Stomach (tissue), 9 donors: ENCODE results near the gene SNORC. TPM values are rescaled to one million over a fixed set of nuclear protein-coding genes. Genes with fewer than 3 reads are reported as not detected.

Experiments used
- DNase-seq, 2 donors: peaks; one replicate each; pipeline versions ENCODE4 v3.0.0 to v3.0.0-alpha.2; 2013 to 2019
- H3K27ac ChIP-seq, 5 donors: fragments of 200-600 bp in 4 of 5; sonication (generic) in 4 of 5; one replicate each; pipeline ENCODE4 v1.5.1; 2013 to 2019; ENCODE audit warnings: mild to moderate bottlenecking in 1 of 5, moderate library complexity in 1 of 5
- H3K27me3 ChIP-seq, 3 donors: fragments of 200-600 bp; sonication (generic); one replicate each; pipeline ENCODE4 v1.5.1; 2017 to 2019; ENCODE audit warnings: mixed run types in 1 of 3
- H3K36me3 ChIP-seq, 4 donors: fragments of 200-600 bp; sonication (generic); 1 replicate in 3 of 4; 2 replicates in 1 of 4; pipeline ENCODE4 v1.5.1; 2016 to 2019
- H3K4me1 ChIP-seq, 4 donors: fragments of 200-600 bp; sonication (generic); one replicate each; pipeline ENCODE4 v1.5.1; 2016 to 2019
- H3K4me3 ChIP-seq, 4 donors: fragments of 200-600 bp; sonication (generic) in 3 of 4; one replicate each; pipeline ENCODE4 v1.5.1; 2016 to 2019; ENCODE audit warnings: mild to moderate bottlenecking in 1 of 4
- H3K9me3 ChIP-seq, 4 donors: fragments of 200-600 bp; sonication (generic); one replicate each; pipeline ENCODE4 v1.5.1; 2016 to 2019
- EP300 ChIP-seq: sonication (generic); formaldehyde crosslinking; IDR thresholded peaks from one replicate; pipeline ENCODE4 v1.6.1; 2017; ENCODE audit warnings: antibody characterized with exemption
- POLR2A ChIP-seq, 4 donors: fragments of 450-650 bp; IDR thresholded peaks; one replicate each; pipeline ENCODE4 v1.6.1; 2016; ENCODE audit warnings: antibody characterized with exemption in 4 of 4, control low read depth in 2 of 4, mild to moderate bottlenecking in 1 of 4, moderate library complexity in 1 of 4
- POLR2AphosphoS5 ChIP-seq, 3 donors: sonication (generic); formaldehyde crosslinking; IDR thresholded peaks; one replicate each; pipeline ENCODE4 v1.6.1; 2016; ENCODE audit warnings: antibody characterized with exemption in 3 of 3
- WGBS, 5 donors: extraction: QIAGEN DNeasy Blood & Tissue Kit in 3 of 5; methylation state at CpG; one replicate each; pipeline versions ENCODE4 v1.1.5 to v1.1.7; 2013 to 2018; 5-methylcytosine and 5-hydroxymethylcytosine counted together
- intact Hi-C: fragments of 100-400 bp; cut with DNase I; formaldehyde crosslinking; loops from one replicate; pipeline ENCODE4 v1.15.1; 2023; ENCODE audit warnings: low total_unique reads
- polyA plus RNA-seq, 3 donors: library from polyadenylated mRNA; stranded (reverse); fragments of 200-250 nt; gene quantifications; one replicate each; pipeline ENCODE4 v1.2.3, GENCODE V29; 2013
- total RNA-seq, 5 donors: library from RNA; depleted of rRNA; stranded (reverse); fragments of >200 nt; gene quantifications; one replicate each; pipeline versions ENCODE4 v1.1.0 to v1.2.3, GENCODE V29; 2014 to 2016
- TF ChIP-seq, protein P1 (sequence below), 7 experiments: fragments of 450-650 bp in 4 of 7; fragments of 200-600 bp in 3 of 7; sonication (generic) in 3 of 7; IDR thresholded peaks; one replicate each; pipeline ENCODE4 v1.5.1; 2016 to 2019; ENCODE audit warnings: antibody characterized with exemption in 7 of 7, control low read depth in 2 of 7, mild to moderate bottlenecking in 1 of 7
- donor health status: healthy with polysubstance abuse.
- donor health status: Bipolar disorder and iron deficiency.
- donor health status: healthy.

Gene SNORC
- total and polyA plus RNA-seq, 8 donors, result 0.55 to 23.8 (median 6.3) TPM; not detected in 1

GRCh38 chr2:232897598-232898408 lies 27.7 kb downstream of the SNORC start:
- no peaks in the 10 kb centered on the region for H3K4me1 ChIP-seq
- 87 to 92% (median 91%) methylated on average over 15 to 24 of the region's 24 CpGs for WGBS, 5 donors
- no peak overlapping the region for H3K27ac ChIP-seq
- peaks cover 0 to under 1% (median 0%) of the 10 kb centered on the region in 4 donors for H3K36me3 ChIP-seq
- TF ChIP-seq EP300 (no peak), POLR2A (IDR thresholded peaks at IDR 0.05) (no peak)
- TF ChIP-seq, protein P1, sequence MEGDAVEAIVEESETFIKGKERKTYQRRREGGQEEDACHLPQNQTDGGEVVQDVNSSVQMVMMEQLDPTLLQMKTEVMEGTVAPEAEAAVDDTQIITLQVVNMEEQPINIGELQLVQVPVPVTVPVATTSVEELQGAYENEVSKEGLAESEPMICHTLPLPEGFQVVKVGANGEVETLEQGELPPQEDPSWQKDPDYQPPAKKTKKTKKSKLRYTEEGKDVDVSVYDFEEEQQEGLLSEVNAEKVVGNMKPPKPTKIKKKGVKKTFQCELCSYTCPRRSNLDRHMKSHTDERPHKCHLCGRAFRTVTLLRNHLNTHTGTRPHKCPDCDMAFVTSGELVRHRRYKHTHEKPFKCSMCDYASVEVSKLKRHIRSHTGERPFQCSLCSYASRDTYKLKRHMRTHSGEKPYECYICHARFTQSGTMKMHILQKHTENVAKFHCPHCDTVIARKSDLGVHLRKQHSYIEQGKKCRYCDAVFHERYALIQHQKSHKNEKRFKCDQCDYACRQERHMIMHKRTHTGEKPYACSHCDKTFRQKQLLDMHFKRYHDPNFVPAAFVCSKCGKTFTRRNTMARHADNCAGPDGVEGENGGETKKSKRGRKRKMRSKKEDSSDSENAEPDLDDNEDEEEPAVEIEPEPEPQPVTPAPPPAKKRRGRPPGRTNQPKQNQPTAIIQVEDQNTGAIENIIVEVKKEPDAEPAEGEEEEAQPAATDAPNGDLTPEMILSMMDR (IDR thresholded peaks at IDR 0.05), result no peak
- no peak overlapping the region for H3K4me3 ChIP-seq
- no peaks in the 10 kb centered on the region for H3K9me3 ChIP-seq
- DNase-seq, result peak in 1 of 2 donors; percentile 22
- intact Hi-C loops, result no loop called here
- H3K27me3 ChIP-seq, result peaks cover 0 to 28% (median 0%) of the 10 kb centered on the region in 3 donors

DNA sequence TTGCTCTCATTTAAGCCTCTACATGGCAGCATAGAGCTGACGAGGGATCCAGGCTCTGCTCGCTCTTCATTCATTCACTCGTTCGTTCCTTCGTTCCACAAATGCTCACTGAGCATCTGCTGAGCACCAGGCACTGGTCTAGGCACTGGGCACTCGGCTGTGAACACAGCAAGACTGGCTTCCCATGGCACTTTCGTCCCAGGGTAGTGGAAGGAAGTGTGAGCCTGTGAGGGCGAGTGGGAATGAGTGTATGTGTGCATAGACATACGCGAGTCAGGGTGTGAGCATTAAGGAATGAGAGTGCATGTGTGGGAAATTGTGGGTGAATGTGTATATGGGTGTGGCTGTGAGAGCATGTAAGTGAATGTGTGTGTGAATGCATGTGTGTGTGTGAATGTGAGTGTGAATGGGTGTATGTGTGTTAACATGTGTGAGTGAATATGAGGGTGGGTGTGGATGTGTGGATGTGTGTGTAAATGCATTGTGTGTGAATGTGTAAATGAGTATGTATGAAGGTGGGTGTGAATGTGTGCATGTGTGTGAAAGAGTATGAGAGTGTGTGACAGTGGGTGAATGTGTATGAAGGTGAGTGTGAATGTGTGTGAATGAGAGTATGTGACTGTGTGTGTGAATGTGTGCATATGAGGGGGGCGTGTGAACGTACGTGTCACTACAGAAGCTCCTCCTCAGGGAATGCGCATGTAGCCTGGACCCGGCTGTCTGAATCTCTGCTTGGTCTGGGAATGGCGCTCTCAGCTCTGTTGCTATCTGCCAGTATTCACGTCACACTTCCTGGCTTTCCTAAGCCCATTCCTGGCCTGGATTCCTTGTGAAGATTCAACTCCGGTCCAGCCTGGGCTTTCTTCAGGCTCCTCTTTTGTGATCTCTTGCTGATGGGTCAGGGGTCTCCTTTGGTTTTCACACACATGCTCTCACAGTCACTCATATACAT lies 28.8 kb downstream of the SNORC start:
- Histone ChIP-seq H3K4me1 (no peaks in the 10 kb centered on the region), H3K36me3 (no peaks in the 10 kb centered on the region), H3K4me3 (no peak overlapping the region), H3K27me3 (peaks cover 0 to 19% (median 0%) of the 10 kb centered on the region in 3 donors), H3K27ac (no peak overlapping the region), H3K9me3 (no peaks in the 10 kb centered on the region)
- WGBS, 5 donors, result 63 to 77% (median 73%) methylated on average over 18 of the region's 18 CpGs
- intact Hi-C loops, result no loop called here
- peak; percentile 14 to 74 for DNase-seq
- TF ChIP-seq EP300 (no peak), POLR2AphosphoS5 (IDR thresholded peaks at IDR 0.05) (no peak), POLR2A (IDR thresholded peaks at IDR 0.05) (peak in 1 of 4 donors; percentile 15)

DNA sequence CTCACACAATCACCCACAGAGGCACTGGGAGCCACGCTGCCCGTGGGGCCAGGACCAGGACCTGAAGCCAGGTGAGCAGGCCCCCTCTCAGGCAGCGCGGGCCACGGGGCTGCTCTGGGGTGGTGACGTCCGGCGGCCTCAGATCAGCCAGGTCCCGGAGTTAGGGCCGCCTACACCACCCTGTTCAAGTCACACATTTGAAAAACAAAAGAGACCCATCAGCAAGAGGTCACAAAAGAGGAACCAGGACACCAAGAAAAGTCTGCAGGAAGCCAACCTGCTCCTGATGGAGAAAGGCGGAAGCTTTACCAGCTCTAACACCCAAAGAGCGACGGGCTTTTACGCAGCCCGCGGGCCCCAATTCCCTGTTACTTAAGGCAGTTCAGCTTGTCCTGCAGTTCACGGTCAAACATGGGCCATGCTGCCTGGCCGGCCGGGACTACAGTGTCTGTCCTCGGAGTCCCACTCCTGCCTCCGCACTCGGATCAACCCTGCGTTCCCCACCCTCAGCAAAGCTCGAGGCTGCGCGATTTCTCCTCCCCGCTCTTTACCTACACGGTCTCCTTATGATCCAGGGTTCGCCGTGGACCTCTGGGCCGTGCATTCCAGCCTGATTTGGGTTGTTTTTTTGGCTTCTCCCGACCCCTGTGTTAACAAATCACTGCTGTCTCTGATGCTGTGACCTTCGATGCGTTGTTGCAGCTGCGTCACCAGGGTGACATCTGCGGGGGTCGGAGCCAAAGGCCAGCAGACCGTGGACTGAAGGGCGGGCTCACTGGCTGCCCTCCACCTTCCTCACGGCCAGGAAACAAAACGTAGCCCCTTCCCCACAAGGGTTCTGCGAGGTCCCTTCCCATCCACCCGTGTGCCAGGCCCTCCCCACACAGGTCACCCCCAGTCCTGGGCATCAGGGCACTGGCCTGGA lies 31.0 kb downstream of the SNORC start:
- 70 to 84% (median 79%) methylated on average over 35 to 43 of the region's 43 CpGs for WGBS, 5 donors

More for the DNA sequence above, 31.0 kb downstream of the SNORC start:
- H3K27ac ChIP-seq, result no peak overlapping the region
- intact Hi-C loops, result no loop called here
- TF ChIP-seq, protein P1 (IDR thresholded peaks at IDR 0.05), result no peak
- TF ChIP-seq EP300 (no peak), POLR2AphosphoS5 (IDR thresholded peaks at IDR 0.05) (no peak), POLR2A (IDR thresholded peaks at IDR 0.05) (no peak)
- DNase-seq, result peak in 1 of 2 donors; percentile 20
- no peaks in the 10 kb centered on the region for H3K36me3 ChIP-seq
- H3K4me1 ChIP-seq, result no peaks in the 10 kb centered on the region
- peaks cover 0 to 14% (median 0%) of the 10 kb centered on the region in 3 donors for H3K27me3 ChIP-seq
- H3K9me3 ChIP-seq, result no peaks in the 10 kb centered on the region
- H3K4me3 ChIP-seq, result no peak overlapping the region
